Left lung (tissue), 10 donors: Measurements from ENCODE around the gene PLXNA3. TPM values are rescaled to one million over a fixed set of nuclear protein-coding genes. Genes with fewer than 3 reads are reported as not detected.

Experiments used
- ATAC-seq: fragments of 200-7000 bp; cut with Tn5 transposase; one replicate; pipeline ENCODE4 v1.9.1; 2020; ENCODE audit warnings: moderate library complexity
- DNase-seq, 4 donors: peaks; one replicate each; pipeline ENCODE4 v3.0.0-alpha.2; 2013 to 2020
- H3K27ac ChIP-seq, 2 donors: fragments of 200-600 bp; sonication (generic) in 1 of 2; one replicate each; pipeline versions ENCODE4 v1.5.0 to v1.8.0; 2020 to 2021
- H3K27me3 ChIP-seq, 2 donors: fragments of 200-600 bp; sonication (generic) in 1 of 2; one replicate each; pipeline versions ENCODE4 v1.5.0 to v1.8.0; 2020 to 2021
- H3K36me3 ChIP-seq, 2 donors: fragments of 200-600 bp; sonication (generic) in 1 of 2; one replicate each; pipeline versions ENCODE4 v1.5.0 to v1.8.0; 2020 to 2021
- H3K4me1 ChIP-seq, 2 donors: fragments of 200-600 bp; one replicate each; pipeline ENCODE4 v1.8.0; 2021
- H3K4me3 ChIP-seq, 2 donors: fragments of 200-600 bp; sonication (generic) in 1 of 2; one replicate each; pipeline versions ENCODE4 v1.5.0 to v1.8.0; 2020 to 2021; ENCODE audit warnings: mild to moderate bottlenecking in 1 of 2
- H3K9me3 ChIP-seq, 2 donors: fragments of 200-600 bp; sonication (generic) in 1 of 2; one replicate each; pipeline versions ENCODE4 v1.5.0 to v1.8.0; 2020 to 2021
- CTCF ChIP-seq, 2 donors: fragments of 200-600 bp; sonication (generic) in 1 of 2; IDR thresholded peaks; one replicate each; pipeline versions ENCODE4 v1.5.0 to v1.8.0; 2021; ENCODE audit warnings: antibody characterized with exemption in 2 of 2
- intact Hi-C, 2 donors: fragments of 100-400 bp; cut with DNase I; formaldehyde crosslinking; loops; one replicate each; pipeline versions ENCODE4 v1.11.2 to v1.14.2; 2022
- polyA plus RNA-seq, 6 donors: library from polyadenylated mRNA; unstranded; fragments of 120-200 nt; gene quantifications; one replicate each; pipeline ENCODE4 v1.2.1, GENCODE V29; 2013; ENCODE audit not compliant: insufficient read length in 6 of 6
- total RNA-seq, 2 donors: library from RNA; stranded (reverse); fragmentation: NEBNext Ultra II Directional; extraction: Animal tissue kit (Norgen Biotek cat#: 25700); gene quantifications; one replicate each; pipeline ENCODE4 v1.2.1, GENCODE V29; 2021
- donor health status: DM: no; HTN: yes; CAD: no.
- donor health status: DM: no; HTN: no; CAD: no.

PLXNA3 gene
- total and polyA plus RNA-seq, 8 donors, result 48.7 to 83.6 (median 60.9) TPM

GRCh38 chrX:154419688-154420401 lies 38.2 kb upstream of the PLXNA3 start:
- intact Hi-C loops, result no loop called here
- no peaks in the 10 kb centered on the region for H3K9me3 ChIP-seq
- no peak for DNase-seq
- TF ChIP-seq CTCF (IDR thresholded peaks at IDR 0.05), result no peak
- no peak overlapping the region for H3K4me3 ChIP-seq
- peaks cover 0 to 4% of the 10 kb centered on the region in 2 donors for H3K4me1 ChIP-seq
- no peak overlapping the region for H3K27ac ChIP-seq
- peaks cover 0 to 7% of the 10 kb centered on the region in 2 donors for H3K36me3 ChIP-seq
- peak; percentile 30 for ATAC-seq
- H3K27me3 ChIP-seq, result no peaks in the 10 kb centered on the region

GRCh38 chrX:154420402-154420756 lies 37.7 kb upstream of the PLXNA3 start:
- TF ChIP-seq CTCF (IDR thresholded peaks at IDR 0.05), result no peak

GRCh38 chrX:154426916-154427770 lies 30.9 kb upstream of the PLXNA3 start:
- ATAC-seq (no peak), DNase-seq (no peak)
- intact Hi-C loops, result no loop called here
- Histone ChIP-seq H3K36me3 (peaks cover 0 to 5% of the 10 kb centered on the region in 2 donors), H3K27me3 (no peaks in the 10 kb centered on the region), H3K27ac (peak overlapping the region; percentile 48 to 64), H3K4me3 (peak overlapping the region in 1 of 2 donors; percentile 80), H3K4me1 (peaks cover 0 to 37% of the 10 kb centered on the region in 2 donors), H3K9me3 (no peaks in the 10 kb centered on the region)
- no peak for TF ChIP-seq CTCF (IDR thresholded peaks at IDR 0.05)

More at GRCh38 chrX:154420402-154420756, 37.7 kb upstream of the PLXNA3 start:
- H3K27me3 ChIP-seq, result no peaks in the 10 kb centered on the region
- H3K36me3 ChIP-seq, result peaks cover 0 to 7% of the 10 kb centered on the region in 2 donors
- peaks cover 0 to 4% of the 10 kb centered on the region in 2 donors for H3K4me1 ChIP-seq
- DNase-seq (no peak), ATAC-seq (no peak)
- intact Hi-C loops, result no loop called here
- no peaks in the 10 kb centered on the region for H3K9me3 ChIP-seq
- no peak overlapping the region for H3K27ac ChIP-seq
- H3K4me3 ChIP-seq, result no peak overlapping the region

GRCh38 chrX:154428176-154429171 lies 29.6 kb upstream of the PLXNA3 start, which contains the start of gene ATP6AP1:
TSS of gene ATP6AP1 (plus strand) at chrX:154428677. CDS start at chrX:154428693, 16 bp downstream.
- DNase-seq, result peak; percentile 79 to 94 (median 93)

More at GRCh38 chrX:154428176-154429171, 29.6 kb upstream of the PLXNA3 start, which contains the start of gene ATP6AP1:
- ATAC-seq, result peak; percentile 97
- Histone ChIP-seq H3K4me3 (peak within 1 kb of the TSS; percentile 59 to 80), H3K27ac (peak within 1 kb of the TSS; percentile 73 to 85), H3K4me1 (peaks cover 0 to 39% of the 10 kb centered on the region in 2 donors), H3K36me3 (peaks cover 0 to 18% of the 10 kb centered on the region in 2 donors), H3K27me3 (no peaks in the 10 kb centered on the region), H3K9me3 (no peaks in the 10 kb centered on the region)
- TF ChIP-seq CTCF (IDR thresholded peaks at IDR 0.05), result no peak
- intact Hi-C loops, result no loop called here
